Measurements from ENCODE around the gene AHDC1.

AHDC1 gene

GRCh38 chr1:27650539-27651175 lies 46.7 kb upstream of the AHDC1 start (continued):
- TF ChIP-seq ZBTB10 (tag by site-specific recombination; IDR thresholded peaks at IDR 0.05): peak; percentile 15; the same call in 1 of the 2 replicates
- TF ChIP-seq ZNF121 (tag by site-specific recombination; IDR thresholded peaks at IDR 0.05): no peak
- TF ChIP-seq ZNF629 (tag by site-specific recombination; IDR thresholded peaks at IDR 0.05): peak; percentile 87
- TF ChIP-seq IKZF3 (tag by site-specific recombination; IDR thresholded peaks at IDR 0.05): peak; percentile 73; the same call in 1 of the 2 replicates
- no peak for TF ChIP-seq YY2 (tag by site-specific recombination; IDR thresholded peaks at IDR 0.05)
- TF ChIP-seq ZIC2 (tag by site-specific recombination; IDR thresholded peaks at IDR 0.05): peak; percentile 76
- TF ChIP-seq PRDM10 (tag by site-specific recombination; IDR thresholded peaks at IDR 0.05): peak; percentile 99
- TF ChIP-seq ZNF18 (tag by site-specific recombination; IDR thresholded peaks at IDR 0.05): peak; percentile 89
- peak; percentile 29; the same call in 1 of the 2 replicates for TF ChIP-seq SP3 (tag by site-specific recombination; IDR thresholded peaks at IDR 0.05)
- peak; percentile 27; the same call in 1 of the 2 replicates for TF ChIP-seq ZNF10 (tag by site-specific recombination; IDR thresholded peaks at IDR 0.05)
- no peak for TF ChIP-seq ZNF510 (tag by site-specific recombination; IDR thresholded peaks at IDR 0.05; ENCODE audit: insufficient replicate concordance)

GRCh38 chr1:27650171-27650538 lies 46.2 kb upstream of the AHDC1 start:
- no peak overlapping the region for H3K4me3 ChIP-seq (ENCODE audit: low read depth, low read length)
- peaks cover 5% of the 10 kb centered on the region for H3K4me1 ChIP-seq (ENCODE audit: control insufficient read depth, insufficient read depth, low read length)
- no peaks in the 10 kb centered on the region for H3K36me3 ChIP-seq (ENCODE audit: control insufficient read depth in 2 of 2, insufficient read depth in 1 of 2, low read length in 2 of 2)
- no peak overlapping the region for H3K27ac ChIP-seq (ENCODE audit: extremely low read depth, low read depth, low read length)
- POLR2A ChIA-PET: no interaction called here
- CTCF ChIA-PET: interaction anchor here (0.6 to 3.3 kb wide), 7 partner anchors 10 to 45 kb away, joined by 3 to 30 read pairs (median 5); no protein-coding TSS in a partner anchor
- H3K9me3 ChIP-seq (ENCODE audit: control insufficient read depth, insufficient read depth, low read depth, low read length): no peaks in the 10 kb centered on the region
- no peak for TF ChIP-seq ZNF274 (IDR thresholded peaks at IDR 0.05; ENCODE audit: low read length)
- no peak for TF ChIP-seq ZNF274 (tag by site-specific recombination; IDR thresholded peaks at IDR 0.05; ENCODE audit: borderline replicate concordance)
- TF ChIP-seq ZNF404 (tag by site-specific recombination; IDR thresholded peaks at IDR 0.05): no peak
- no peak for TF ChIP-seq ZBTB11 (tag by site-specific recombination; conservative IDR thresholded peaks at IDR 0.05; ENCODE audit: low read depth)
- TF ChIP-seq ZNF426 (tag by site-specific recombination; IDR thresholded peaks at IDR 0.05): no peak
- TF ChIP-seq ZNF2 (tag by site-specific recombination; IDR thresholded peaks at IDR 0.05): no peak
- TF ChIP-seq SCRT2 (tag by site-specific recombination; IDR thresholded peaks at IDR 0.05): no peak
- no peak for TF ChIP-seq ZNF175 (tag by site-specific recombination; IDR thresholded peaks at IDR 0.05)
- no peak for TF ChIP-seq BCL11A (tag by site-specific recombination; IDR thresholded peaks at IDR 0.05; ENCODE audit: low read depth)
- TF ChIP-seq KLF8 (tag by site-specific recombination; IDR thresholded peaks at IDR 0.05): no peak
- TF ChIP-seq ZNF692 (tag by site-specific recombination; IDR thresholded peaks at IDR 0.05): no peak
- TF ChIP-seq MYNN (tag by site-specific recombination; IDR thresholded peaks at IDR 0.05; ENCODE audit: borderline replicate concordance): no peak
